ENCODE data around the gene FAM168A.

DNA sequence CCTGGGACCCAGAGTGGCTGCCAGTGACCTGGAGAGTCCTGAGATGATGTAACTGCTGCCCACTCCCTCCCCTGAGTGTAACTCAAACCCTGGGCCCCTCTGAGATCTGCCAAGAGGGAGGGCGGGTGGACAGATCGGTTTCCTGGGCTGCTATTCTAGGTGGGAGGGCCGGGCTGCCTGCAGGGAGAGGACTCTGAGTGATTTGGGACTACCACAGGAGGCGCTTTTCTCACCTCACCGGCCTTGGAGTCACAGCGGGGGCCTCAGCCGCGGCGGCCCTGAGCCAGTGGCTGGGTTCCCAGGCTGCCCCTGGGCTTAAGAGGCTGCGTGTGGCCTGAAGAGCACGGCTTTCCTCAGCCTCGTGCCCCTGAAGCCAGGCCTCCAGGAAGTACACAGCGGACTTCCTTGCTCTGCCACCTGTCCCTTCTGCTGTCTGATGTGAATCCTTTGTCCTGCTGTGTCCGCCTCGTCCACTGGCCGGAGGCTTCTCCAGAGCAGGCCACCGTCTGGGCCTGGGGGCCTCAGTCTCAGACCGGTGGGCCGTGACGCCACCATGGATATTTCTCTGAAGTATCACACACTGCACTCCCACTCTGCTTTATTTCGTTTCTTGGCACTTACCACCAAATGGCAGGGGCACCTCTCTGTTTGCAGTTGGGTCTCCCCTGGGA lies 210.2 kb downstream of the FAM168A start:
- no peak for TF ChIP-seq POLR2AphosphoS5 (IDR thresholded peaks at IDR 0.05; ENCODE audit: low read depth, low read length)
- TF ChIP-seq, protein P1, sequence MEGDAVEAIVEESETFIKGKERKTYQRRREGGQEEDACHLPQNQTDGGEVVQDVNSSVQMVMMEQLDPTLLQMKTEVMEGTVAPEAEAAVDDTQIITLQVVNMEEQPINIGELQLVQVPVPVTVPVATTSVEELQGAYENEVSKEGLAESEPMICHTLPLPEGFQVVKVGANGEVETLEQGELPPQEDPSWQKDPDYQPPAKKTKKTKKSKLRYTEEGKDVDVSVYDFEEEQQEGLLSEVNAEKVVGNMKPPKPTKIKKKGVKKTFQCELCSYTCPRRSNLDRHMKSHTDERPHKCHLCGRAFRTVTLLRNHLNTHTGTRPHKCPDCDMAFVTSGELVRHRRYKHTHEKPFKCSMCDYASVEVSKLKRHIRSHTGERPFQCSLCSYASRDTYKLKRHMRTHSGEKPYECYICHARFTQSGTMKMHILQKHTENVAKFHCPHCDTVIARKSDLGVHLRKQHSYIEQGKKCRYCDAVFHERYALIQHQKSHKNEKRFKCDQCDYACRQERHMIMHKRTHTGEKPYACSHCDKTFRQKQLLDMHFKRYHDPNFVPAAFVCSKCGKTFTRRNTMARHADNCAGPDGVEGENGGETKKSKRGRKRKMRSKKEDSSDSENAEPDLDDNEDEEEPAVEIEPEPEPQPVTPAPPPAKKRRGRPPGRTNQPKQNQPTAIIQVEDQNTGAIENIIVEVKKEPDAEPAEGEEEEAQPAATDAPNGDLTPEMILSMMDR (IDR thresholded peaks at IDR 0.05), result no peak
- TF ChIP-seq SIN3A (IDR thresholded peaks at IDR 0.05; ENCODE audit: borderline replicate concordance, insufficient read depth, low read depth, low read length), result no peak
